Stomach (tissue), 4 donors: ENCODE data around the gene PRDX4.

Experiments
- CTCF ChIP-seq, 7 experiments: fragments of 450-650 bp in 4 of 7; fragments of 200-600 bp in 3 of 7; sonication (generic) in 3 of 7; IDR thresholded peaks; one replicate each; pipeline ENCODE4 v1.5.1; 2016 to 2019; ENCODE audit warnings: antibody characterized with exemption in 7 of 7, control low read depth in 2 of 7, mild to moderate bottlenecking in 1 of 7
- EP300 ChIP-seq: sonication (generic); formaldehyde crosslinking; IDR thresholded peaks from one replicate; pipeline ENCODE4 v1.6.1; 2017; ENCODE audit warnings: antibody characterized with exemption
- POLR2A ChIP-seq, 4 donors: fragments of 450-650 bp; IDR thresholded peaks; one replicate each; pipeline ENCODE4 v1.6.1; 2016; ENCODE audit warnings: antibody characterized with exemption in 4 of 4, control low read depth in 2 of 4, mild to moderate bottlenecking in 1 of 4, moderate library complexity in 1 of 4

DNA sequence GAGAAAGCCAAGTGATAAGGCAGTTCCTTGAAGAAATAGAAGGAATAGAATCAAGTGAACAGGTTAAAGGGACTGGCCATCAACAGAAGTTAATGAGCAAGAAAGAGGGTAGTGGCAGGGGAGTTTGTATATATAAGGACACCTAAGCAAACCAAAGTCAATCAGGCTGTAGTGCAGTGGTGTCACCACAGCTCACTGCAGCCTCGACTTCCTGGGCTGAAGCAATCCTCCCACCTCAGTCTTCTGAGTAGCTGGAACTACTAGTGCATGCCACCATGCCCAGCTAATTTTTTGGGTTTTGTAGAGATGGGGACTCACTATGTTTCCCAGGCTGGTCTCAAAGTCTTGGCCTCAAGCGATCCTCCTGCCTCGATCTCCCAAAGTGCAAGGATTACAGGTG, 59.9 kb downstream of the PRDX4 start:
- TF ChIP-seq POLR2A (IDR thresholded peaks at IDR 0.05) (no peak), CTCF (IDR thresholded peaks at IDR 0.05) (no peak), EP300 (no peak)
